ENCODE results near the gene CMSS1.

Gene CMSS1

GRCh38 chr3:99883138-99883461 lies 65.4 kb downstream of the CMSS1 start:
- H3K4me3 ChIP-seq (replicated peaks; ENCODE audit: low read depth, low read length) = no peak overlapping the region
- no peak for DNase-seq (ENCODE audit: extremely low read depth, low read depth)
- TF ChIP-seq, protein P1, sequence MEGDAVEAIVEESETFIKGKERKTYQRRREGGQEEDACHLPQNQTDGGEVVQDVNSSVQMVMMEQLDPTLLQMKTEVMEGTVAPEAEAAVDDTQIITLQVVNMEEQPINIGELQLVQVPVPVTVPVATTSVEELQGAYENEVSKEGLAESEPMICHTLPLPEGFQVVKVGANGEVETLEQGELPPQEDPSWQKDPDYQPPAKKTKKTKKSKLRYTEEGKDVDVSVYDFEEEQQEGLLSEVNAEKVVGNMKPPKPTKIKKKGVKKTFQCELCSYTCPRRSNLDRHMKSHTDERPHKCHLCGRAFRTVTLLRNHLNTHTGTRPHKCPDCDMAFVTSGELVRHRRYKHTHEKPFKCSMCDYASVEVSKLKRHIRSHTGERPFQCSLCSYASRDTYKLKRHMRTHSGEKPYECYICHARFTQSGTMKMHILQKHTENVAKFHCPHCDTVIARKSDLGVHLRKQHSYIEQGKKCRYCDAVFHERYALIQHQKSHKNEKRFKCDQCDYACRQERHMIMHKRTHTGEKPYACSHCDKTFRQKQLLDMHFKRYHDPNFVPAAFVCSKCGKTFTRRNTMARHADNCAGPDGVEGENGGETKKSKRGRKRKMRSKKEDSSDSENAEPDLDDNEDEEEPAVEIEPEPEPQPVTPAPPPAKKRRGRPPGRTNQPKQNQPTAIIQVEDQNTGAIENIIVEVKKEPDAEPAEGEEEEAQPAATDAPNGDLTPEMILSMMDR (IDR thresholded peaks at IDR 0.05; ENCODE audit: low read depth, low read length, missing control alignments) = no peak

DNA sequence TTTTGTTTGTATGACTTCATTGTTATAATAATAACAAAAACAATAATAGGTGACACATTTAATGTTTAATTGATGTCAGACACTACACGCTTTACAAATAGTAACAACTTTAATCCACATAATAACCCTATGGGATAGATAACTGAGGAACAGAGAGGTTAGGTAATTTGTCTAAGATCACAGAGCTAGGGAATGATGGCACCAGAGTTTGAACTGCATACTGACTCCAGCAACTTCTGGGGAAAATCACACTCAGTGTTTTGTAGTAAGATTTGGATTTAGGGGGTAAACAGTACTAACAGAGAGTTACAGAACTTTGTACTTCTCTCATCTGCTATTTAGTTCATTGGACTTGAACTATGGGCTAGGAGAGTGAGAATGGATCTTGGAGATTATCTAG lies 66.0 kb downstream of the CMSS1 start:
- no peak for DNase-seq (ENCODE audit: extremely low read depth, low read depth)
- H3K4me3 ChIP-seq (replicated peaks; ENCODE audit: low read depth, low read length) = no peak overlapping the region
- TF ChIP-seq, protein P1 (IDR thresholded peaks at IDR 0.05; ENCODE audit: low read depth, low read length, missing control alignments) = no peak

DNA sequence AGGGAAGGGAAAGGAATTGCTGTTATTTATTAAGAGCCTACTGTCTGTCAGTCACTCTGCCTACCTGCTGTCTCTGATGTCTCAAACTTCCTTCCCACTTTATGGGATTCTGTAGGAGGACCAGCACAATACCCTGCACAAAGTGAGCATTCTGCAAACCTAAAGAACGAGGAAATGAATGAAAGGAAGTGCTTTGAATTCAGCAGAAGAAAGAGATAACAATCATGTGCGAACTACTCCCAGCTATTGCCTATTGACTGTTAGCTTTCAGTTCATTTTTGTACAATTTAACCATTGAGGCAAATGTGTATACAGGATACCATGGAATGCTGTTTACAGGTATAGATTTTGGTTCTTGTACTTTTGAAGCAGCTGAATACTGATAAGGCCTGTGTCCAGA lies 66.8 kb downstream of the CMSS1 start:
- no peak overlapping the region for H3K4me3 ChIP-seq (replicated peaks; ENCODE audit: low read depth, low read length)
- TF ChIP-seq, protein P1 (IDR thresholded peaks at IDR 0.05; ENCODE audit: low read depth, low read length, missing control alignments) = no peak
- DNase-seq (ENCODE audit: extremely low read depth, low read depth) = no peak

DNA sequence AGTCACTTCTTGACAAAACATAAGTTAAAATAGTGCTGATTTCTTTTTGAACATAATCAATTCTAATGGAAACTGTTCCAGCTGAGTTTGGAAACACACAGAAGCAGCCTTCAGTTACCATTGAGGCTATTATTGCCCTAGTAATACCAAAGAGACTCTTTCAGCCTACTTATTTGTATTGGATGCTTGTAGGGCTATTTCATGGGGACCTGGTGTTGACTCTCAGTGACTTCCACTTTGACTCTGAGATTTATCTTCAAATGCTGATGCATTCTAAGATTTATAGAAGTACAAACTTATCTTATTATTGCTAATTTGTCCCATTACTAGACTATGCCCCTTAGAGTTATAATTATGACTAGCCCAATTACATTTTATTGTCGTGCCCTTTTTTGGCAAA lies 67.4 kb downstream of the CMSS1 start:
- DNase-seq (ENCODE audit: extremely low read depth, low read depth) = no peak
- TF ChIP-seq, protein P1 (IDR thresholded peaks at IDR 0.05; ENCODE audit: low read depth, low read length, missing control alignments) = no peak
- H3K4me3 ChIP-seq (replicated peaks; ENCODE audit: low read depth, low read length) = no peak overlapping the region

DNA sequence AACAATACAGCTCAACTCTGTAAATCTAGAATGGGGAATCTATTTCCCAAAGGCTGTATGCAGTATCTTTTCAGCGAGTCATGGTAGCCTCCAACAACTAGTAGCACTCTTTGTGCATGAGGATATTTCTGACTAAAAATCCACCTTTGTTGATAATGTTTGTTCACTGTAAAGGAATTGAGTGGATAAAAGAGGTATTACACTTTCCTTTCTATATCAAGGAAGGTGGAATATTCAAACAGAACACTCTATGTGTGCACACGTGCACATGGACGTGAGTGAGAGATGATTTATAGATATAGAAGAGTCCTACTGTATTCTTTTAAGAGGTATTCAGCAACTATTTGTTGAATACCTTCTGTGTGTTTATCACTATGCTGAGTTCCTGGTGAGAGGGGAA lies 68.2 kb downstream of the CMSS1 start:
- H3K4me3 ChIP-seq (replicated peaks; ENCODE audit: low read depth, low read length) = no peak overlapping the region
- TF ChIP-seq, protein P1 (IDR thresholded peaks at IDR 0.05; ENCODE audit: low read depth, low read length, missing control alignments) = no peak
- DNase-seq (ENCODE audit: extremely low read depth, low read depth) = no peak

- TF ChIP-seq, protein P1 (IDR thresholded peaks at IDR 0.05; ENCODE audit: low read depth, low read length, missing control alignments) = no peak
- DNase-seq (ENCODE audit: extremely low read depth, low read depth) = no peak
- no peak overlapping the region for H3K4me3 ChIP-seq (replicated peaks; ENCODE audit: low read depth, low read length)
Measured at GRCh38 chr3:99891610-99892285, 74.1 kb downstream of the CMSS1 start.

DNA sequence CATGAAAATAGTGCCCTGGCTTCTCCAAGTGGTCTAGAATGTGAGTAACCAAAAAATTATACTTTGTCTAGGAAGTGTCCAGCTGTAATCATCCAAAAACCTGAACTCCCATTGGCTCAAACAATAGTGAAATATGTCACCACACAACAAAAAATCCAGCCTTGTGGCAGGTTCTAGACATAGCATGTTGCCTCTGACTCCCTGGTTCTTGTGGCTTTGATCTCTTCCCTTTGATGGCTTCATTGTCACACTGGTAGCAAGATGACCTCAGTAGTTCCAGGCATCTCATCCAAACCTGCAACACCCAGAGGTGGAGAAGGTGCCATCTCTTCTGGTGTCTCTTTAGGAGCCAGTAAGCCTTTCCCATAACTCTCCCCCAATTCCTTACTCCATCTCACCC lies 74.7 kb downstream of the CMSS1 start:
- no peak for DNase-seq (ENCODE audit: extremely low read depth, low read depth)

More for the DNA sequence above, 74.7 kb downstream of the CMSS1 start:
- TF ChIP-seq, protein P1 (IDR thresholded peaks at IDR 0.05; ENCODE audit: low read depth, low read length, missing control alignments) = no peak
- H3K4me3 ChIP-seq (replicated peaks; ENCODE audit: low read depth, low read length) = no peak overlapping the region
